ENCODE data around the gene PYCR2. TPM values are rescaled to one million over a fixed set of nuclear protein-coding genes. Genes with fewer than 3 reads are reported as not detected.

The PYCR2 gene
- total RNA-seq, 1 experiment from 2014 or later, result 104 TPM

DNA sequence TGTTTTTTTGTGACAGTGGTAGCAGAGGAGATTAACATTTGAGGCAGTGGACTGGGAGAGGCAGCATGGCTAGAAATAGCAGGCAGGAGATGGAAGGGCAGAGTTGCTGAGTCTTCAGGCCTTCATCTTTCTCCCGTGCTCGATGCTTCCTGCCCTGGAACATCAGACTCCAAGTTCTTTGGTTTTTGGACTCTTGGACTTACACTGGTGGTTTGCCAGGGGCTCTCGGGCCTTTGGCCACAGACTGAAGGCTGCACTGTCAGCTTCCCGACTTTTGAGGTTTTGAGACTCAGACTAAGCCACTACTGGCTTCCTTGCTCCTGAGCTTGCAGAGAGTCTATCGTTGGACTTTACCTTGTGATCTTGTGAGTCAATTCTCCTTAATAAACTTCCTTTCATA is 41.2 kb upstream of the PYCR2 start:
- Histone ChIP-seq H3K23me2 (ENCODE audit: insufficient read length, low read depth, low read length, poor library complexity, severe bottlenecking) (no peaks in the 10 kb centered on the region), H3K79me1 (ENCODE audit: insufficient read depth, low read depth, low read length, poor library complexity, severe bottlenecking) (no peaks in the 10 kb centered on the region), H3K4me2 (ENCODE audit: insufficient read depth, insufficient read length, low read length) (no peak overlapping the region), H3K4ac (ENCODE audit: low read depth, low read length) (no peak overlapping the region), H3T11ph (ENCODE audit: low read length) (no peak overlapping the region), H3K18ac (ENCODE audit: insufficient read length, low read depth, low read length) (no peak overlapping the region), H2BK15ac (ENCODE audit: low read depth, low read length) (no peak overlapping the region), H2BK12ac (ENCODE audit: insufficient read length, low read depth, low read length) (no peak overlapping the region), H3K27ac (ENCODE audit: insufficient read length, low read depth, low read length) (no peak overlapping the region), H4K5ac (ENCODE audit: insufficient read length, low read depth, low read length) (no peak overlapping the region), H2BK120ac (ENCODE audit: low read depth, low read length, poor library complexity, severe bottlenecking) (no peak overlapping the region), H2BK20ac (ENCODE audit: low read depth, low read length, poor library complexity, severe bottlenecking) (no peak overlapping the region), H2AFZ (ENCODE audit: low read length) (no peak overlapping the region), H3K27me3 (ENCODE audit: insufficient read depth, low read length) (no peaks in the 10 kb centered on the region), H4K91ac (ENCODE audit: insufficient read length, low read depth, low read length) (no peak overlapping the region), H3K4me1 (ENCODE audit: insufficient read depth, low read length) (no peaks in the 10 kb centered on the region), H3K56ac (ENCODE audit: insufficient read length, low read depth, low read length) (no peak overlapping the region), H3K9ac (ENCODE audit: extremely low read depth, insufficient read length, low read length) (no peak overlapping the region), H3K79me2 (ENCODE audit: insufficient read depth, low read length) (no peaks in the 10 kb centered on the region), H3K23ac (ENCODE audit: insufficient read length, low read depth, low read length) (no peak overlapping the region), H2AK5ac (ENCODE audit: insufficient read length, low read length) (no peak overlapping the region), H3K14ac (ENCODE audit: insufficient read depth, low read length) (no peak overlapping the region), H4K8ac (replicated peaks; ENCODE audit: insufficient read length, low read depth, low read length) (no peak overlapping the region), H3K9me3 (ENCODE audit: control insufficient read depth, low read depth, low read length) (no peaks in the 10 kb centered on the region), H4K20me1 (ENCODE audit: control insufficient read depth, insufficient read depth, insufficient read length) (no peaks in the 10 kb centered on the region), H2BK5ac (ENCODE audit: insufficient read length, low read length) (no peak overlapping the region)
- Mint-ChIP-seq H3K27me3 (ENCODE audit: low read depth) (no peaks in the 10 kb centered on the region), H3K4me3 (no peak overlapping the region), H3K36me3 (ENCODE audit: insufficient read depth in 1 of 3, low read depth in 3 of 3) (no peaks in the 10 kb centered on the region; a peak in 1 of 7 replicates), H3K4me1 (peaks cover 4 to 5% of the 10 kb centered on the region in 2 experiments; a peak in 2 of 4 replicates), H3K27ac (no peak overlapping the region), H3K9me3 (peaks cover 0 to 4% of the 10 kb centered on the region in 2 experiments; a peak in 3 of 5 replicates)
- TF ChIP-seq, protein P1, sequence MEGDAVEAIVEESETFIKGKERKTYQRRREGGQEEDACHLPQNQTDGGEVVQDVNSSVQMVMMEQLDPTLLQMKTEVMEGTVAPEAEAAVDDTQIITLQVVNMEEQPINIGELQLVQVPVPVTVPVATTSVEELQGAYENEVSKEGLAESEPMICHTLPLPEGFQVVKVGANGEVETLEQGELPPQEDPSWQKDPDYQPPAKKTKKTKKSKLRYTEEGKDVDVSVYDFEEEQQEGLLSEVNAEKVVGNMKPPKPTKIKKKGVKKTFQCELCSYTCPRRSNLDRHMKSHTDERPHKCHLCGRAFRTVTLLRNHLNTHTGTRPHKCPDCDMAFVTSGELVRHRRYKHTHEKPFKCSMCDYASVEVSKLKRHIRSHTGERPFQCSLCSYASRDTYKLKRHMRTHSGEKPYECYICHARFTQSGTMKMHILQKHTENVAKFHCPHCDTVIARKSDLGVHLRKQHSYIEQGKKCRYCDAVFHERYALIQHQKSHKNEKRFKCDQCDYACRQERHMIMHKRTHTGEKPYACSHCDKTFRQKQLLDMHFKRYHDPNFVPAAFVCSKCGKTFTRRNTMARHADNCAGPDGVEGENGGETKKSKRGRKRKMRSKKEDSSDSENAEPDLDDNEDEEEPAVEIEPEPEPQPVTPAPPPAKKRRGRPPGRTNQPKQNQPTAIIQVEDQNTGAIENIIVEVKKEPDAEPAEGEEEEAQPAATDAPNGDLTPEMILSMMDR (conservative IDR thresholded peaks at IDR 0.05), result no peak
- no peak for DNase-seq
- no CpG with 5 or more reads among the region's 5 CpGs for WGBS (ENCODE audit: extremely low coverage, insufficient read length, low lambda C conversion rate)
